ENCODE results near the gene ASXL1.
"Not testable (repeated sequence)": the region's sequence is repeated elsewhere in the genome, so short reads cannot be mapped to it uniquely, and the experiment has no call there.

DNA sequence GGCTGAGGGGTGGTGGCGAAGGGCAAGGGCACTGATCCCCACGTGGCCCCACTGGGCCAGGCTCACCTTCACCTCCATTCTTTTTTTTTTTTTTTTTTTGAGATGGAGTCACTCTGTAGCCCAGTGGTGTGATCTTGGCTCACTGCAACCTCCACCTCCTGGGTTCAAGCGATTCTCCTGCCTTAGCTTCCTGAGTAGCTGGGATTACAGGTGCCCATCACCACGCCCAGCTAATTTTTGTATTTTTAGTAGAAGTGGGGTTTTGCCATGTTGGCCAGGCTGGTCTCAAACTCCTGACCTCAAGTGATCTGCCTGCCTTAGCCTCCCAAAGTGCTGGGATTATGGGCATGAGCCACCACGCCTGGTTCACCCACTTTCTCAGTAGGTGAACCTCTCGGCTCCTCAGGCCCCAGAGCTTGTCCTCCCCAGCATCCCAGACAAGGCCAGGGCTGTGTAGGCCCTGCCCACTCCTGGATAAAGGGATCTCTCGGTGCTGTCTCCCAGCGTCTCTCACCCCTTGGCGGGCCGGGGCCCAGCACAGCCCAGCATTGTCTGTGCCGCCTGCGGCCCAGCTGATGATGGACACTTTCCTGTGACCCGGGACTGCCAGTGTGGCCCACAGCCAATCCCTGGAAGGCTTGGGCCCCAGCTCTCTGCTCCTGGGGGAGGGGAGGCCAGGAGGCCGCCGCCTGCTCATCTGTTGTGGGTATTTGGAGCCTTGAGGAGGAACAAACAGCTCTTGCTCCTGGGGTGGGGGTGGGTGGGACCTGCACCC lies 108.0 kb downstream of the ASXL1 start:
- TF ChIP-seq, protein P1, sequence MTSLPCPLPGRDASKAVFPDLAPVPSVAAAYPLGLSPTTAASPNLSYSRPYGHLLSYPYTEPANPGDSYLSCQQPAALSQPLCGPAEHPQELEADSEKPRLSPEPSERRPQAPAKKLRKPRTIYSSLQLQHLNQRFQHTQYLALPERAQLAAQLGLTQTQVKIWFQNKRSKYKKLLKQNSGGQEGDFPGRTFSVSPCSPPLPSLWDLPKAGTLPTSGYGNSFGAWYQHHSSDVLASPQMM (CRISPR knock-in tag; IDR thresholded peaks at IDR 0.05): not testable (repeated sequence)
- TF ChIP-seq ERF (CRISPR knock-in tag; IDR thresholded peaks at IDR 0.05); FOXM1 (IDR thresholded peaks at IDR 0.05; ENCODE audit: low read depth); FOXM1 (CRISPR knock-in tag; IDR thresholded peaks at IDR 0.05; ENCODE audit: low read depth); NFYB (IDR thresholded peaks at IDR 0.05; ENCODE audit: extremely low read depth, insufficient read length); POLR2A (conservative IDR thresholded peaks at IDR 0.05); ZNF644 (tag; IDR thresholded peaks at IDR 0.05; ENCODE audit: low read depth); ZNF253 (CRISPR knock-in tag; conservative IDR thresholded peaks at IDR 0.05); DPF2 (IDR thresholded peaks at IDR 0.05); SIN3A (IDR thresholded peaks at IDR 0.05; ENCODE audit: borderline replicate concordance in 2 of 2, control insufficient read depth in 1 of 2, low read depth in 2 of 2, low read length in 2 of 2); RFX5 (IDR thresholded peaks at IDR 0.05; ENCODE audit: low read depth, low read length): not testable (repeated sequence)
- TF ChIP-seq, protein P2, sequence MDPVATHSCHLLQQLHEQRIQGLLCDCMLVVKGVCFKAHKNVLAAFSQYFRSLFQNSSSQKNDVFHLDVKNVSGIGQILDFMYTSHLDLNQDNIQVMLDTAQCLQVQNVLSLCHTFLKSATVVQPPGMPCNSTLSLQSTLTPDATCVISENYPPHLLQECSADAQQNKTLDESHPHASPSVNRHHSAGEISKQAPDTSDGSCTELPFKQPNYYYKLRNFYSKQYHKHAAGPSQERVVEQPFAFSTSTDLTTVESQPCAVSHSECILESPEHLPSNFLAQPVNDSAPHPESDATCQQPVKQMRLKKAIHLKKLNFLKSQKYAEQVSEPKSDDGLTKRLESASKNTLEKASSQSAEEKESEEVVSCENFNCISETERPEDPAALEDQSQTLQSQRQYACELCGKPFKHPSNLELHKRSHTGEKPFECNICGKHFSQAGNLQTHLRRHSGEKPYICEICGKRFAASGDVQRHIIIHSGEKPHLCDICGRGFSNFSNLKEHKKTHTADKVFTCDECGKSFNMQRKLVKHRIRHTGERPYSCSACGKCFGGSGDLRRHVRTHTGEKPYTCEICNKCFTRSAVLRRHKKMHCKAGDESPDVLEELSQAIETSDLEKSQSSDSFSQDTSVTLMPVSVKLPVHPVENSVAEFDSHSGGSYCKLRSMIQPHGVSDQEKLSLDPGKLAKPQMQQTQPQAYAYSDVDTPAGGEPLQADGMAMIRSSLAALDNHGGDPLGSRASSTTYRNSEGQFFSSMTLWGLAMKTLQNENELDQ (CRISPR knock-in tag; IDR thresholded peaks at IDR 0.05; ENCODE audit: borderline replicate concordance): not testable (repeated sequence)
- TF ChIP-seq, protein P3, sequence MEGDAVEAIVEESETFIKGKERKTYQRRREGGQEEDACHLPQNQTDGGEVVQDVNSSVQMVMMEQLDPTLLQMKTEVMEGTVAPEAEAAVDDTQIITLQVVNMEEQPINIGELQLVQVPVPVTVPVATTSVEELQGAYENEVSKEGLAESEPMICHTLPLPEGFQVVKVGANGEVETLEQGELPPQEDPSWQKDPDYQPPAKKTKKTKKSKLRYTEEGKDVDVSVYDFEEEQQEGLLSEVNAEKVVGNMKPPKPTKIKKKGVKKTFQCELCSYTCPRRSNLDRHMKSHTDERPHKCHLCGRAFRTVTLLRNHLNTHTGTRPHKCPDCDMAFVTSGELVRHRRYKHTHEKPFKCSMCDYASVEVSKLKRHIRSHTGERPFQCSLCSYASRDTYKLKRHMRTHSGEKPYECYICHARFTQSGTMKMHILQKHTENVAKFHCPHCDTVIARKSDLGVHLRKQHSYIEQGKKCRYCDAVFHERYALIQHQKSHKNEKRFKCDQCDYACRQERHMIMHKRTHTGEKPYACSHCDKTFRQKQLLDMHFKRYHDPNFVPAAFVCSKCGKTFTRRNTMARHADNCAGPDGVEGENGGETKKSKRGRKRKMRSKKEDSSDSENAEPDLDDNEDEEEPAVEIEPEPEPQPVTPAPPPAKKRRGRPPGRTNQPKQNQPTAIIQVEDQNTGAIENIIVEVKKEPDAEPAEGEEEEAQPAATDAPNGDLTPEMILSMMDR (IDR thresholded peaks at IDR 0.05 in 2 of 3, conservative IDR thresholded peaks at IDR 0.05 in 1 of 3; ENCODE audit: insufficient read depth in 2 of 3, low read depth in 1 of 3, low read length in 3 of 3): not testable (repeated sequence)
